Stimulated activated CD4-positive, alpha-beta T cell treated with anti-CD3 and anti-CD28 coated beads, TNF-alpha, amount 100 ng/mL, for 1 hour (primary cell): ENCODE data around the gene TNFRSF1A.

Experiments
- DNase-seq, 3 donors: peaks; one replicate each; pipeline ENCODE4 v3.0.0-alpha.2; 2020; ENCODE audit warnings: low read depth in 3 of 3, low spot score in 1 of 3

TNFRSF1A gene

DNA sequence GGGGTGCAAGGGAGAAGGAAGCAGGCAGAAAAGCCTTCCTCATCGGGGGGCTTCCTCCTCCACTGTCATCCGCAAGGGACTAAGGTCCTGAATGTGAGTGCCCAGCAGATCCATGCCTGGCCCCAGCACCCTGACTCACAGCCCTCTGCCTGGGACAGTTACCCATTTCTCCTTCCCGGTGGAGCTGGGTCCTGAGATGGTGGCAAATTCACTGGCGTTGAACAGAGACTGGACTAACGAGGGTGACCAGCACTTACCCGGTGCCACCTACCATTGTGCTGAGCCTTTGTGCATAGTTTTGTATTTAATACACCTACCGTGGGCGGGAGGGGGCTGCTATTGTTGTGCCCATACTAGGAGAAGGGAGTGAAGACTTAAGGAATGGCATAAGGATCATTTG, 62.2 kb downstream of the TNFRSF1A start:
- DNase-seq, result no peak

DNA sequence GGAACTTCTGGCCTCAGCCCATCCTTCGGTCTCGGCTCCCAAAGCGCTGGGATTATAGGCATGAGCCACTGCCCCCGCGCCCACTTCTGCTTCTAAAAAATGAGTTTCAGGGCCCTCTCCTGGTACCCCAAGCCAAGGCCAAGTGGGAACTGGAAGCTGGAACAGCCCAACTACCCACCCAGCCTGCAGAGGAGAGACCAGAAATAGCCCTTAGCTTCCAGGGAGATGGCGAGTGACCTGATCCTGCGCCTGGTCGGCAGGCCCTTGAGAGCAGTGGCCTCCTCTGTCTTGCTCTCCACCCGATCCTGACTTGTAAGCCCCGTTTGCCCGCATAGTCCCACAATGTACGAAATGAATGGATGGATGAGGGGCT, 62.6 kb downstream of the TNFRSF1A start:
- DNase-seq, result no peak
